Measurements from ENCODE around the gene SCAMP3. TPM values are rescaled to one million over a fixed set of nuclear protein-coding genes. Genes with fewer than 3 reads are reported as not detected.

Gene SCAMP3
- total and polyA plus RNA-seq, 2 donors (not counting 3 experiments of a cell fraction or from before 2014, with no cell fraction given): 80.1 to 306 TPM

DNA sequence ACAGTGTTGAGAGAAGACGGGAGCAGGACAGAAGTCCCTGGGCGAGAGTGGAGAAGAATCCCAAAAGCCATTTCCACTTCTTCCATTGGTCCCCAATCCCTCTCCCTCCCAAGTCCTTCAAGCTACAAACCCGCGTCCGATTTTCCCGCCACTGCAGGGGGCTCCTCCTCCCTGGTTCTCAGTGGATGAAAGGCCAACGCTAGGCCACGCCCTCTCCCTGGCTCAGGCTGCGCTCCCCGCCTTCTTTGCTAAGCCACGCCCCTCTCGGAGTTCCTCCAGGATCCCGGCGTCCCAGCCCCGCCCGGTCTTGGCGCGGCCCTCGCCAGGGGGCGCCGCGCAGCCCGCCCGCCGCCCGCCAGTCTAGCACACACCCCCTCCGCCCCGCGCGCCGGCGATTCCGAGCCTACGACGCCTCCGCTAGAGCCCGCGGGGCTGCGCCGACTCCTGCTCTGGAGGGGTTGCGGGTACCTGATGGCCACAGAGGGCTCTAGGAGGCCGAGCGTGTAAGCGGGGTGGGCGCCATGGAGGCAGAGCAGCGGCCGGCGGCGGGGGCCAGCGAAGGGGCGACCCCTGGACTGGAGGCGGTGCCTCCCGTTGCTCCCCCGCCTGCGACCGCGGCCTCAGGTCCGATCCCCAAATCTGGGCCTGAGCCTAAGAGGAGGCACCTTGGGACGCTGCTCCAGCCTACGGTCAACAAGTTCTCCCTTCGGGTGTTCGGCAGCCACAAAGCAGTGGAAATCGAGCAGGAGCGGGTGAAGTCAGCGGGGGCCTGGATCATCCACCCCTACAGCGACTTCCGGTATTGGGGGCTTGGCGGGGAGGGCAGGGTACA, 15.1 kb upstream of the SCAMP3 start, which contains the start of gene HCN3:
TSS of gene HCN3 (plus strand) at position 394 of the 832 bp plus-strand sequence. CDS start at position 522, 128 bp downstream.
- Histone ChIP-seq H3K4me3 (replicated peaks in 1 of 3; ENCODE audit: insufficient read depth in 1 of 3, low read depth in 1 of 3, low read length in 3 of 3) (peak within 1 kb of the TSS; percentile 15 to 68 (median 53)), H3K4me1 (ENCODE audit: control insufficient read depth, extremely low read depth, insufficient read depth, low read length) (peaks cover 15% of the 10 kb centered on the region), H4K20me1 (replicated peaks; ENCODE audit: control insufficient read depth, extremely low read depth, insufficient read depth, low read length) (no peaks in the 10 kb centered on the region), H3K9me1 (replicated peaks; ENCODE audit: control insufficient read depth, extremely low read depth, insufficient read depth, low read length) (no peaks in the 10 kb centered on the region), H3K27me3 (ENCODE audit: control insufficient read depth in 2 of 2, insufficient read depth in 2 of 2, low read length in 2 of 2) (peaks cover 0 to 2% of the 10 kb centered on the region in 2 experiments), H3K36me3 (ENCODE audit: control insufficient read depth in 2 of 2, extremely low read depth in 1 of 2, insufficient read depth in 2 of 2, low read length in 2 of 2) (no peaks in the 10 kb centered on the region), H3K4me2 (ENCODE audit: insufficient read depth, low read length) (peak within 1 kb of the TSS; percentile 67), H3K9me3 (replicated peaks; ENCODE audit: control insufficient read depth, insufficient read depth, low read length) (no peaks in the 10 kb centered on the region), H3K9ac (replicated peaks; ENCODE audit: extremely low read depth, insufficient read depth, low read length) (no peak within 1 kb of the TSS), H3K79me2 (ENCODE audit: control insufficient read depth, insufficient read depth, low read length) (peaks cover 7% of the 10 kb centered on the region), H2AFZ (ENCODE audit: low read depth, low read length) (peak within 1 kb of the TSS; percentile 89), H3K27ac (ENCODE audit: insufficient read depth, low read depth, low read length) (no peak within 1 kb of the TSS)
- peak; percentile 95 for FAIRE-seq
- TF ChIP-seq MAX (IDR thresholded peaks at IDR 0.05; ENCODE audit: insufficient read depth, insufficient read length): peak; percentile 23
- TF ChIP-seq CTCF (IDR thresholded peaks at IDR 0.05; ENCODE audit: extremely low read depth in 1 of 2, insufficient read depth in 1 of 2, low read depth in 1 of 2, low read length in 2 of 2): peak; percentile 54 to 76
- peak; percentile 17 for TF ChIP-seq EZH2 (IDR thresholded peaks at IDR 0.05; ENCODE audit: borderline replicate concordance, low read depth, low read length, severe bottlenecking)
- no peak for TF ChIP-seq GATA2 (IDR thresholded peaks at IDR 0.05; ENCODE audit: insufficient read depth, insufficient read length, low read depth, low read length)
- POLR2A ChIA-PET: no interaction called here
- intact Hi-C loops (cut with micrococcal nuclease) (loop anchor here (1.0 kb wide), 3 partner anchors 15 to 46 kb away; partner anchors contain the start of genes FDPS and SCAMP3), dilution Hi-C loops (cut with MboI; ENCODE audit: extremely low pct_ligation_motif_present, low sequenced_read_pairs) (no loop called here)
- no TSS peak for BruUV-seq (replicated peaks)
- CTCF ChIA-PET: interaction anchor here (0.6 to 1.2 kb wide), 18 partner anchors 9 to 308 kb away, joined by 3 to 12 read pairs (median 4); partner anchors contain the start of genes FDPS, RUSC1 and SCAMP3
- peak; percentile 97 for DNase-seq (ENCODE audit: low read depth, low spot score)

Data from endothelial cell of umbilical vein (primary cell).